Measurements from ENCODE around the gene MGRN1. TPM values are rescaled to one million over a fixed set of nuclear protein-coding genes. Genes with fewer than 3 reads are reported as not detected.

The MGRN1 gene
- total and polyA plus RNA-seq, 8 donors, result 13.2 to 469 (median 56.1) TPM

GRCh38 chr16:4578961-4579530 lies 45.6 kb upstream of the MGRN1 start:
- no peak for TF ChIP-seq POLR2A (IDR thresholded peaks at IDR 0.05)
- TF ChIP-seq EP300 (IDR thresholded peaks at IDR 0.05), result no peak
- no peak for TF ChIP-seq POLR2AphosphoS5 (IDR thresholded peaks at IDR 0.05)
- TF ChIP-seq, protein P1, sequence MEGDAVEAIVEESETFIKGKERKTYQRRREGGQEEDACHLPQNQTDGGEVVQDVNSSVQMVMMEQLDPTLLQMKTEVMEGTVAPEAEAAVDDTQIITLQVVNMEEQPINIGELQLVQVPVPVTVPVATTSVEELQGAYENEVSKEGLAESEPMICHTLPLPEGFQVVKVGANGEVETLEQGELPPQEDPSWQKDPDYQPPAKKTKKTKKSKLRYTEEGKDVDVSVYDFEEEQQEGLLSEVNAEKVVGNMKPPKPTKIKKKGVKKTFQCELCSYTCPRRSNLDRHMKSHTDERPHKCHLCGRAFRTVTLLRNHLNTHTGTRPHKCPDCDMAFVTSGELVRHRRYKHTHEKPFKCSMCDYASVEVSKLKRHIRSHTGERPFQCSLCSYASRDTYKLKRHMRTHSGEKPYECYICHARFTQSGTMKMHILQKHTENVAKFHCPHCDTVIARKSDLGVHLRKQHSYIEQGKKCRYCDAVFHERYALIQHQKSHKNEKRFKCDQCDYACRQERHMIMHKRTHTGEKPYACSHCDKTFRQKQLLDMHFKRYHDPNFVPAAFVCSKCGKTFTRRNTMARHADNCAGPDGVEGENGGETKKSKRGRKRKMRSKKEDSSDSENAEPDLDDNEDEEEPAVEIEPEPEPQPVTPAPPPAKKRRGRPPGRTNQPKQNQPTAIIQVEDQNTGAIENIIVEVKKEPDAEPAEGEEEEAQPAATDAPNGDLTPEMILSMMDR (IDR thresholded peaks at IDR 0.05), result no peak
- Histone ChIP-seq H3K27ac (no peak overlapping the region), H3K4me1 (peaks cover 0 to 14% (median 3%) of the 10 kb centered on the region in 4 donors), H3K27me3 (no peaks in the 10 kb centered on the region), H3K4me3 (no peak overlapping the region), H3K9me3 (no peaks in the 10 kb centered on the region), H3K36me3 (no peaks in the 10 kb centered on the region)
- 78 to 86% (median 82%) methylated on average over 13 of the region's 13 CpGs for WGBS, 5 donors
- no peak for DNase-seq
- intact Hi-C loops (cut with DNase I; ENCODE audit: low total_unique reads), result no loop called here

- no peak overlapping the region for H3K4me3 ChIP-seq
- no peak for DNase-seq
- WGBS, 5 donors, result 27 to 53% (median 31%) methylated on average over 5 to 6 of the region's 6 CpGs
- TF ChIP-seq, protein P1 (IDR thresholded peaks at IDR 0.05), result no peak
- TF ChIP-seq POLR2AphosphoS5 (IDR thresholded peaks at IDR 0.05), result no peak
- no peak for TF ChIP-seq POLR2A (IDR thresholded peaks at IDR 0.05)
- no peak for TF ChIP-seq EP300 (IDR thresholded peaks at IDR 0.05)
- intact Hi-C loops (cut with DNase I; ENCODE audit: low total_unique reads), result no loop called here
- peaks cover 0 to 4% (median 1%) of the 10 kb centered on the region in 4 donors for H3K4me1 ChIP-seq
- H3K27me3 ChIP-seq, result no peaks in the 10 kb centered on the region
- no peaks in the 10 kb centered on the region for H3K9me3 ChIP-seq
- H3K27ac ChIP-seq, result no peak overlapping the region
- H3K36me3 ChIP-seq, result no peaks in the 10 kb centered on the region
Observed at GRCh38 chr16:4580250-4580649, 44.4 kb upstream of the MGRN1 start.

- DNase-seq, result no peak
- Histone ChIP-seq H3K36me3 (no peaks in the 10 kb centered on the region), H3K4me1 (peaks cover 0 to 4% (median 0%) of the 10 kb centered on the region in 4 donors), H3K4me3 (no peak overlapping the region), H3K27ac (no peak overlapping the region), H3K27me3 (peaks cover 0 to 4% (median 0%) of the 10 kb centered on the region in 3 donors), H3K9me3 (peaks cover 0 to 9% (median 7%) of the 10 kb centered on the region in 4 donors)
- 85 to 91% (median 89%) methylated on average over 4 of the region's 4 CpGs for WGBS, 5 donors
- intact Hi-C loops (cut with DNase I; ENCODE audit: low total_unique reads), result no loop called here
- TF ChIP-seq, protein P1 (IDR thresholded peaks at IDR 0.05), result no peak
- TF ChIP-seq EP300 (IDR thresholded peaks at IDR 0.05) (no peak), POLR2AphosphoS5 (IDR thresholded peaks at IDR 0.05) (no peak), POLR2A (IDR thresholded peaks at IDR 0.05) (no peak)
Observed at GRCh38 chr16:4583906-4584305, 40.7 kb upstream of the MGRN1 start.

DNA sequence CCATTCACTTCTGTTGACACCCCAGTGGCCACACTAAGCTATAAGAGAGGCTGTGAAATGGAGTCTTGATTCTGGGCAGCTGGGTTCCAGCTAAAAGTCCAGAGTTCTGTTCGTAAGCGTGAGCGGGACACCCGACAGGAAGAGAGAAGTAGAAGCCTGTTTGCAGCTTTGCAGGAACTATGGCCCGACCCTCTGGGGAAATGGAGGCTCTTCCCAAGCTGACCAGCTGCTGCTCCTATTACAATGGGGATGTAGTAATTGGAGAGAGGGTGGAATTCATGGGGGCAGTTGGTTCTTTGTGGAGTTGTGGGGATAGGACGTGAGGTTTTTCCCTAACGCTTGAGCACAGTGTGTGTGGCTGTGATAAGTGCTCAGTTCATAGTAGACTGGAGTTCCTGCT lies 38.3 kb upstream of the MGRN1 start:
- intact Hi-C loops (cut with DNase I; ENCODE audit: low total_unique reads), result no loop called here
- Histone ChIP-seq H3K4me1 (peaks cover 0 to 4% (median 0%) of the 10 kb centered on the region in 4 donors), H3K27me3 (peaks cover 0 to 4% (median 0%) of the 10 kb centered on the region in 3 donors), H3K36me3 (no peaks in the 10 kb centered on the region), H3K27ac (no peak overlapping the region), H3K9me3 (peaks cover 0 to 9% (median 7%) of the 10 kb centered on the region in 4 donors), H3K4me3 (no peak overlapping the region)
- no peak for DNase-seq
- no peak for TF ChIP-seq EP300 (IDR thresholded peaks at IDR 0.05)
- no peak for TF ChIP-seq POLR2A (IDR thresholded peaks at IDR 0.05)
- no peak for TF ChIP-seq POLR2AphosphoS5 (IDR thresholded peaks at IDR 0.05)
- TF ChIP-seq, protein P1 (IDR thresholded peaks at IDR 0.05), result no peak
- 61 to 70% (median 66%) methylated on average over 7 of the region's 7 CpGs for WGBS, 5 donors
